ENCODE results near the gene SPACA4.
"Not testable (repeated sequence)": the region's sequence is repeated elsewhere in the genome, so short reads cannot be mapped to it uniquely, and the experiment has no call there.

The SPACA4 gene

GRCh38 chr19:48573163-48573505 is 33.4 kb upstream of the SPACA4 start:
- Histone ChIP-seq H3K4me1 (ENCODE audit: control insufficient read depth, low read length) (peaks cover 7% of the 10 kb centered on the region), H3K9me2 (replicated peaks; ENCODE audit: control insufficient read depth, low read length) (no peaks in the 10 kb centered on the region), H3K27ac (ENCODE audit: low read depth, low read length) (no peak overlapping the region), H3F3A (ENCODE audit: control insufficient read depth, insufficient read depth) (no peaks in the 10 kb centered on the region), H4K20me1 (ENCODE audit: control insufficient read depth, insufficient read depth, low read depth, low read length) (no peaks in the 10 kb centered on the region), H3K27me3 (ENCODE audit: control insufficient read depth, low read length) (peaks cover 2% of the 10 kb centered on the region; the same call in 1 of the 2 replicates), H3K9me3 (ENCODE audit: control insufficient read depth, insufficient read depth, low read length) (no peaks in the 10 kb centered on the region), H3K4me3 (ENCODE audit: low read length) (no peak overlapping the region), H3K79me2 (ENCODE audit: control insufficient read depth, low read length) (no peaks in the 10 kb centered on the region), H3K4me2 (ENCODE audit: low read length) (no peak overlapping the region), H3K36me3 (ENCODE audit: control insufficient read depth, low read length) (no peaks in the 10 kb centered on the region)
- TF ChIP-seq, protein P1, sequence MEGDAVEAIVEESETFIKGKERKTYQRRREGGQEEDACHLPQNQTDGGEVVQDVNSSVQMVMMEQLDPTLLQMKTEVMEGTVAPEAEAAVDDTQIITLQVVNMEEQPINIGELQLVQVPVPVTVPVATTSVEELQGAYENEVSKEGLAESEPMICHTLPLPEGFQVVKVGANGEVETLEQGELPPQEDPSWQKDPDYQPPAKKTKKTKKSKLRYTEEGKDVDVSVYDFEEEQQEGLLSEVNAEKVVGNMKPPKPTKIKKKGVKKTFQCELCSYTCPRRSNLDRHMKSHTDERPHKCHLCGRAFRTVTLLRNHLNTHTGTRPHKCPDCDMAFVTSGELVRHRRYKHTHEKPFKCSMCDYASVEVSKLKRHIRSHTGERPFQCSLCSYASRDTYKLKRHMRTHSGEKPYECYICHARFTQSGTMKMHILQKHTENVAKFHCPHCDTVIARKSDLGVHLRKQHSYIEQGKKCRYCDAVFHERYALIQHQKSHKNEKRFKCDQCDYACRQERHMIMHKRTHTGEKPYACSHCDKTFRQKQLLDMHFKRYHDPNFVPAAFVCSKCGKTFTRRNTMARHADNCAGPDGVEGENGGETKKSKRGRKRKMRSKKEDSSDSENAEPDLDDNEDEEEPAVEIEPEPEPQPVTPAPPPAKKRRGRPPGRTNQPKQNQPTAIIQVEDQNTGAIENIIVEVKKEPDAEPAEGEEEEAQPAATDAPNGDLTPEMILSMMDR (IDR thresholded peaks at IDR 0.05; ENCODE audit: low read depth, low read length, poor library complexity, severe bottlenecking): no peak
- TF ChIP-seq EZH2phosphoT487 (IDR thresholded peaks at IDR 0.05; ENCODE audit: borderline replicate concordance, low read length): no peak

GRCh38 chr19:48575931-48576622 is 30.5 kb upstream of the SPACA4 start:
- no peaks in the 10 kb centered on the region for H3F3A ChIP-seq (ENCODE audit: control insufficient read depth, insufficient read depth)
- peaks cover 5% of the 10 kb centered on the region; the same call in 1 of the 2 replicates for H3K4me1 ChIP-seq (ENCODE audit: control insufficient read depth, low read length)
- H3K4me3 ChIP-seq (ENCODE audit: low read length): no peak overlapping the region
- H4K20me1 ChIP-seq (ENCODE audit: control insufficient read depth, insufficient read depth, low read depth, low read length): no peaks in the 10 kb centered on the region
- H3K79me2 ChIP-seq (ENCODE audit: control insufficient read depth, low read length): no peaks in the 10 kb centered on the region
- no peaks in the 10 kb centered on the region for H3K9me3 ChIP-seq (ENCODE audit: control insufficient read depth, insufficient read depth, low read length)
- TF ChIP-seq, protein P1 (IDR thresholded peaks at IDR 0.05; ENCODE audit: low read depth, low read length, poor library complexity, severe bottlenecking): no peak
- TF ChIP-seq EZH2phosphoT487 (IDR thresholded peaks at IDR 0.05; ENCODE audit: borderline replicate concordance, low read length): no peak
- no peaks in the 10 kb centered on the region for H3K9me2 ChIP-seq (replicated peaks; ENCODE audit: control insufficient read depth, low read length)
- H3K4me2 ChIP-seq (ENCODE audit: low read length): no peak overlapping the region
- no peaks in the 10 kb centered on the region for H3K27me3 ChIP-seq (ENCODE audit: control insufficient read depth, low read length)
- H3K27ac ChIP-seq (ENCODE audit: low read depth, low read length): no peak overlapping the region
- no peaks in the 10 kb centered on the region for H3K36me3 ChIP-seq (ENCODE audit: control insufficient read depth, low read length)

GRCh38 chr19:48577908-48578307 is 28.6 kb upstream of the SPACA4 start:
- H3K9me2 ChIP-seq (replicated peaks; ENCODE audit: control insufficient read depth, low read length); H3K27me3 ChIP-seq (ENCODE audit: control insufficient read depth, low read length); H3K36me3 ChIP-seq (ENCODE audit: control insufficient read depth, low read length); H4K20me1 ChIP-seq (ENCODE audit: control insufficient read depth, insufficient read depth, low read depth, low read length); H3K79me2 ChIP-seq (ENCODE audit: control insufficient read depth, low read length); H3K9me3 ChIP-seq (ENCODE audit: control insufficient read depth, insufficient read depth, low read length); H3F3A ChIP-seq (ENCODE audit: control insufficient read depth, insufficient read depth); H3K4me2 ChIP-seq (ENCODE audit: low read length); H3K4me1 ChIP-seq (ENCODE audit: control insufficient read depth, low read length); H3K27ac ChIP-seq (ENCODE audit: low read depth, low read length); H3K4me3 ChIP-seq (ENCODE audit: low read length): not testable (repeated sequence)

- no peaks in the 10 kb centered on the region for H4K20me1 ChIP-seq (ENCODE audit: control insufficient read depth, insufficient read depth, low read depth, low read length)
- TF ChIP-seq EZH2phosphoT487 (IDR thresholded peaks at IDR 0.05; ENCODE audit: borderline replicate concordance, low read length): no peak
- H3K4me2 ChIP-seq (ENCODE audit: low read length): no peak overlapping the region
Measured at GRCh38 chr19:48578891-48579290, 27.7 kb upstream of the SPACA4 start.

More at GRCh38 chr19:48578891-48579290, 27.7 kb upstream of the SPACA4 start:
- Histone ChIP-seq H3K9me2 (replicated peaks; ENCODE audit: control insufficient read depth, low read length) (no peaks in the 10 kb centered on the region), H3K79me2 (ENCODE audit: control insufficient read depth, low read length) (no peaks in the 10 kb centered on the region), H3K36me3 (ENCODE audit: control insufficient read depth, low read length) (no peaks in the 10 kb centered on the region), H3K27me3 (ENCODE audit: control insufficient read depth, low read length) (no peaks in the 10 kb centered on the region), H3F3A (ENCODE audit: control insufficient read depth, insufficient read depth) (no peaks in the 10 kb centered on the region), H3K4me3 (ENCODE audit: low read length) (no peak overlapping the region), H3K27ac (ENCODE audit: low read depth, low read length) (no peak overlapping the region), H3K4me1 (ENCODE audit: control insufficient read depth, low read length) (peaks cover 7% of the 10 kb centered on the region), H3K9me3 (ENCODE audit: control insufficient read depth, insufficient read depth, low read length) (no peaks in the 10 kb centered on the region)
